ENCODE results near the gene RIMS4. TPM values are rescaled to one million over a fixed set of nuclear protein-coding genes. Genes with fewer than 3 reads are reported as not detected.

The RIMS4 gene
- total and polyA plus RNA-seq, 9 of the 15 experiments (the other 6 are each of a cell fraction or from before 2014, with no cell fraction given) = 0.04 TPM; not detected in 8

DNA sequence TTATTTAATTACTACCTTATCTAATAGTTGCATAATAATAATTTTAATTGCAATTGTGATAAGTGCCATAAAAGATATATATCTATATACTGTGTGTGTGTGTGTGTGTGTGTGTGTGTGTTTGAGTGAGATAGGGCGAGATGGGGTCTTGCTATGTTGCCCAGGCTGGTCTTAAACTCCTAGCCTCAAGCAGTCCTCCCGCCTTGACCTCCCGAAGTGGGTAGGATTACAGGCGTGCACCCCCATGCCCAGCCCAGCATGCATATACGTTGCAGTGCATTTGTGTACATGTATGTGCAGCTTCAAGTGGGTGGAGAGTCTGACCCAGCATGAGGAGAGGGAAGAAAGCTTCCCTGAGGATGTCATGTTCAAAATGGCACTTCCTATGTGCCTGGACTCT, 4.6 kb upstream of the RIMS4 start:
- intact Hi-C loops (cut with micrococcal nuclease) (no loop called here), in situ Hi-C loops (cut with MboI) (no loop called here)
- POLR2A ChIA-PET = interaction anchor here (0.7 kb wide), 1 partner anchor 49 kb away, joined by 3 read pairs; no protein-coding TSS in a partner anchor
- Histone ChIP-seq H2AFZ (ENCODE audit: low read depth, low read length) (no peak overlapping the region), H3K9me3 (replicated peaks; ENCODE audit: control insufficient read depth, insufficient read depth, low read depth, low read length) (peaks cover 4% of the 10 kb centered on the region; the same call in 1 of the 2 replicates), H4K20me1 (replicated peaks; ENCODE audit: control insufficient read depth, insufficient read depth, low read length) (no peaks in the 10 kb centered on the region; the same call in 1 of the 2 replicates), H3K79me2 (ENCODE audit: control insufficient read depth, insufficient read depth, low read length) (no peaks in the 10 kb centered on the region), H3K9me1 (ENCODE audit: control insufficient read depth, insufficient read depth, low read length) (no peaks in the 10 kb centered on the region), H3K27me3 (ENCODE audit: control insufficient read depth in 2 of 2, insufficient read depth in 2 of 2, low read length in 2 of 2) (peaks cover 13 to 29% of the 10 kb centered on the region in 2 experiments; a peak in 4 of 5 replicates), H3K9ac (ENCODE audit: insufficient read depth in 1 of 2, low read depth in 2 of 2, low read length in 2 of 2) (no peak overlapping the region), H3K36me3 (ENCODE audit: control insufficient read depth, insufficient read depth, low read length) (no peaks in the 10 kb centered on the region), H3K27ac (ENCODE audit: extremely low read depth, low read depth, low read length) (no peak overlapping the region), H3K4me1 (replicated peaks in 1 of 2; ENCODE audit: control insufficient read depth in 2 of 2, insufficient read depth in 2 of 2, low read length in 2 of 2) (no peaks in the 10 kb centered on the region; a peak in 1 of 5 replicates), H3K4me3 (no peak overlapping the region), H3K4me2 (ENCODE audit: insufficient read depth, low read length) (no peak overlapping the region)
- DNase-seq (ENCODE audit: extremely low read depth in 1 of 4, low spot score in 3 of 4) = no peak
- FAIRE-seq = no peak
- TF ChIP-seq EGR1 (conservative IDR thresholded peaks at IDR 0.05) (no peak), ZNF76 (CRISPR knock-in tag; IDR thresholded peaks at IDR 0.05; ENCODE audit: borderline replicate concordance) (no peak), ZNF121 (CRISPR knock-in tag; conservative IDR thresholded peaks at IDR 0.05) (peak; percentile 83), DACH1 (IDR thresholded peaks at IDR 0.05; ENCODE audit: partially characterized antibody) (peak; percentile 32)
- BruUV-seq (replicated peaks) = no TSS peak
- 1% methylated on average over 5 of the region's 5 CpGs for WGBS (ENCODE audit: insufficient coverage, low coverage, missing lambda C conversion rate)
- no peak for ATAC-seq
- CTCF ChIA-PET (ENCODE audit: low intra/inter-chr PET ratio) = no interaction called here

DNA sequence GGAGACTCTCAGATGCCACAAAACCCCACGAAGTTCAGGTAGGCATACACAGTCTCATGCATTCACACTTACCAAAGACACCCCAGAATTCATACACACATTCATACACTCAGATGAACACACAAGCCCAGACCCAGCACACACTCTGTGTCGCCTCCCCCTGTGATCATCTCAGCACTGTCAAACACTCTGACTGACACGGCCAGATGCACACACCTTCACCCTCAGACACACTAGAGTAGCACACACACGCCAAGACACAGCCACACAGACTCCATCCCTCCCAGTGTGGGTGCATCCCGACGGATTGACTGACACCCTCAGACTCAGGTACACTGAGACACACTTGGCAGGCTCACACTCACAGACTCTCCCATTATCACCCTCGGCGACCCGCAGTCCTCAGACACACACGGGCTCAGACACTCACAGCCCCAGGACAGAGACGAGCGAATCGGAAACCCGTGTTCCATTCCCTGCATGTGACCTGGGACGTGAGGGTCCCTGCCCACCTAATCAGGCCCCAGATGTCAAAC, 872 bp upstream of the RIMS4 start:
- POLR2A ChIA-PET = no interaction called here
- Histone ChIP-seq H3K4me3 (no peak overlapping the region), H3K9ac (ENCODE audit: insufficient read depth in 1 of 2, low read depth in 2 of 2, low read length in 2 of 2) (no peak overlapping the region), H3K27me3 (ENCODE audit: control insufficient read depth in 2 of 2, insufficient read depth in 2 of 2, low read length in 2 of 2) (peaks cover 11 to 35% of the 10 kb centered on the region in 2 experiments; a peak in 4 of 5 replicates), H2AFZ (ENCODE audit: low read depth, low read length) (no peak overlapping the region), H3K9me1 (ENCODE audit: control insufficient read depth, insufficient read depth, low read length) (no peaks in the 10 kb centered on the region), H4K20me1 (replicated peaks; ENCODE audit: control insufficient read depth, insufficient read depth, low read length) (no peaks in the 10 kb centered on the region), H3K36me3 (ENCODE audit: control insufficient read depth, insufficient read depth, low read length) (no peaks in the 10 kb centered on the region), H3K4me1 (replicated peaks in 1 of 2; ENCODE audit: control insufficient read depth in 2 of 2, insufficient read depth in 2 of 2, low read length in 2 of 2) (no peaks in the 10 kb centered on the region; a peak in 1 of 5 replicates), H3K79me2 (ENCODE audit: control insufficient read depth, insufficient read depth, low read length) (no peaks in the 10 kb centered on the region), H3K4me2 (ENCODE audit: insufficient read depth, low read length) (no peak overlapping the region), H3K27ac (ENCODE audit: extremely low read depth, low read depth, low read length) (no peak overlapping the region), H3K9me3 (replicated peaks; ENCODE audit: control insufficient read depth, insufficient read depth, low read depth, low read length) (peaks cover 4% of the 10 kb centered on the region; the same call in 1 of the 2 replicates)
- no TSS peak for BruUV-seq (replicated peaks)
- WGBS (ENCODE audit: insufficient coverage, low coverage, missing lambda C conversion rate) = 6% methylated on average over 15 of the region's 15 CpGs
- no peak for FAIRE-seq
- no peak for ATAC-seq
- DNase-seq (ENCODE audit: extremely low read depth in 1 of 4, low spot score in 3 of 4) = no peak
- CTCF ChIA-PET (ENCODE audit: low intra/inter-chr PET ratio) = no interaction called here
- in situ Hi-C loops (cut with MboI) = no loop called here
- intact Hi-C loops (cut with micrococcal nuclease) = no loop called here
- TF ChIP-seq POLR2A (conservative IDR thresholded peaks at IDR 0.05) = no peak
- TF ChIP-seq ZNF785 (CRISPR knock-in tag; IDR thresholded peaks at IDR 0.05) = no peak
- no peak for TF ChIP-seq STAG1 (CRISPR knock-in tag; IDR thresholded peaks at IDR 0.05; ENCODE audit: borderline replicate concordance)
- TF ChIP-seq ZNF778 (CRISPR knock-in tag; IDR thresholded peaks at IDR 0.05) = no peak
- no peak for TF ChIP-seq NCOA2 (IDR thresholded peaks at IDR 0.05; ENCODE audit: partially characterized antibody in 2 of 2)
- no peak for TF ChIP-seq TFAM (CRISPR knock-in tag; conservative IDR thresholded peaks at IDR 0.05)
- no peak for TF ChIP-seq HDAC6 (IDR thresholded peaks at IDR 0.05; ENCODE audit: low read depth, low read length)
- no peak for TF ChIP-seq ZNF41 (CRISPR knock-in tag; conservative IDR thresholded peaks at IDR 0.05)
- TF ChIP-seq, protein P1, sequence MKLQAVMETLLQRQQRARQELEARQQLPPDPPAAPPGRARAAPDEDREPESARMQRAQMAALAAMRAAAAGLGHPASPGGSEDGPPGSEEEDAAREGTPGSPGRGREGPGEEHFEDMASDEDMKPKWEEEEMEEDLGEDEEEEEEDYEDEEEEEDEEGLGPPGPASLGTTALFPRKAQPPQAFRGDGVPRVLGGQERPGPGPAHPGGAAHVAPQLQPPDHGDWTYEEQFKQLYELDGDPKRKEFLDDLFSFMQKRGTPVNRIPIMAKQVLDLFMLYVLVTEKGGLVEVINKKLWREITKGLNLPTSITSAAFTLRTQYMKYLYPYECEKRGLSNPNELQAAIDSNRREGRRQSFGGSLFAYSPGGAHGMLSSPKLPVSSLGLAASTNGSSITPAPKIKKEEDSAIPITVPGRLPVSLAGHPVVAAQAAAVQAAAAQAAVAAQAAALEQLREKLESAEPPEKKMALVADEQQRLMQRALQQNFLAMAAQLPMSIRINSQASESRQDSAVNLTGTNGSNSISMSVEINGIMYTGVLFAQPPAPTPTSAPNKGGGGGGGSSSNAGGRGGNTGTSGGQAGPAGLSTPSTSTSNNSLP (IDR thresholded peaks at IDR 0.05; ENCODE audit: borderline replicate concordance, low read depth, low read length) = no peak
